ENCODE data around the gene SPTLC3. TPM values are rescaled to one million over a fixed set of nuclear protein-coding genes. Genes with fewer than 3 reads are reported as not detected.

Gene SPTLC3
- total and polyA plus RNA-seq, 9 donors = 1.4 to 6.2 (median 3.1) TPM

DNA sequence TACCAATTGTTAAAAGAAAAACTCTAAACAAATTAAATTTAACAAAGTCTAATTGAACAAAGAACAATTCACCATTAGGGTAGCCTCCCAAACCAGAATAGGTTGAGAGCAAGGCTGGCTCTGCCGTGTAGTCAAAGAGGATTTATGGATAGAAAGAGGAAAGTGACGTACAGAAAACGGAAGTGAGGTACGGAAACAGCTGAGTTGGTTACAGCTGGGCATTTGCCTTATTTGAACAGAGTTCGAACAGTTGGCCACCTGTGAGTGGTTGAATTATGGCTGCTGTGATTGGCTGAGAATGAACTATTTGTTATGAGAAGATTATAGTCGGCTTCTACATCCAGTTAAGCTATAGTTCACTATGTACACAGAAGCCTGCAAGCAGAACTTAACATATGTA lies 193.8 kb downstream of the SPTLC3 start:
- DNase-seq = no peak
- H3K4me1 ChIP-seq (ENCODE audit: control insufficient read depth, insufficient read depth, low read length) = no peaks in the 10 kb centered on the region

DNA sequence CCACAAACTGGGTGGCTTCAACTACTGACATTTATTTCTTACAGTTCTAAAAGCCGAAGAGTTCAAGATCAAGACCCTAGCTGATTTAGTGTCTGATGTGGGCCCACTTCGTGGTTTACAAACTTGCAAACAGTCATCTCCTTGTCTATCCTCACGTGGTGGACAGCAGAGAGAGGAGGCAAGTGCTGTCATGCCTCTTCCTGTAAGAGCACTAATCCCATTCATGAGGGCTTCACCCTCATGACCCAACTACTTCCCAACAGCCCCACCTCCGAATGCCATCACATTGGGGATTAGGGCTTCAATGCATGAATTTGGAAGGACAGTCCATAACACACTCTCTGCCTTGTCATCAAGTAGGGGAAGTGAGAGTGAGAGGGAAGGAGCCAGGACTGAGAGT lies 196.7 kb downstream of the SPTLC3 start:
- no peak overlapping the region for H3K4me3 ChIP-seq (ENCODE audit: low read length)
- DNase-seq = no peak
- H3K9me3 ChIP-seq (replicated peaks; ENCODE audit: control insufficient read depth, low read depth, low read length) = no peaks in the 10 kb centered on the region
- no peaks in the 10 kb centered on the region for H3K4me1 ChIP-seq (ENCODE audit: control insufficient read depth, insufficient read depth, low read length)
- no peak overlapping the region for H3K27ac ChIP-seq (ENCODE audit: low read length)
- no peaks in the 10 kb centered on the region for H3K27me3 ChIP-seq (ENCODE audit: control insufficient read depth, insufficient read depth, low read length)
- no peaks in the 10 kb centered on the region for H3K36me3 ChIP-seq (ENCODE audit: control insufficient read depth, insufficient read depth, low read length)
- WGBS (ENCODE audit: insufficient coverage) = no CpG with 5 or more reads among the region's 4 CpGs

More for the DNA sequence above, 193.8 kb downstream of the SPTLC3 start:
- H3K36me3 ChIP-seq (ENCODE audit: control insufficient read depth, insufficient read depth, low read length) = no peaks in the 10 kb centered on the region
- no peaks in the 10 kb centered on the region for H3K27me3 ChIP-seq (ENCODE audit: control insufficient read depth, insufficient read depth, low read length)
- WGBS (ENCODE audit: insufficient coverage) = 47% methylated on average over 5 of the region's 6 CpGs
- H3K4me3 ChIP-seq (ENCODE audit: low read length) = no peak overlapping the region
- H3K27ac ChIP-seq (ENCODE audit: low read length) = no peak overlapping the region
- H3K9me3 ChIP-seq (replicated peaks; ENCODE audit: control insufficient read depth, low read depth, low read length) = no peaks in the 10 kb centered on the region

DNA sequence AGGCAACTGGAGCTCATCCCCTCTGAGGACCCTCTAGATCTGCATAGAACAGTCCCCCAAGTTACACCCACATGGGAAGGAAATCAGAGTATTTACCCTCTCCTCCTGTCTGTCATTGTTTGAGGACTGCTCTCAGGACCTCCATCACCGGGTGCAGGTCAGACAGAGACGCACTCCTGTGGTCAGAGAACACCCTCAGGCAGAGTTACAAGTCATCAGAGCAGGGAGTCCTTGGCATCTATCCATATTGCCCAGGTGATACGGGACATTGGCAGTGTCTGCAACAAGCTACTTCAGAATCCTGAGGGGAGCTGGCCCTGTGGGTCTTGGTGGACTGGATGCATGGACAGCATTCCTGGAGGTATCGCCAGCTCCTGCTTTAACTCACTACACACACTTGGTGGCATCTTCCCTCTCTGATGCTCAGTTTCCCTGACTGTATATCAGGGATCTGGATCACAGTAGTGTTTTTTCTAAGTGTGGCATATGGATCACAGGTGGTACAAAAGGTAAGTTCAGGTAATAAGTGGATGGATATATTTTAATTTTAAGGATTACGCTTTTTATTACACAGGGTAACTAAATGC lies 197.2 kb downstream of the SPTLC3 start:
- WGBS (ENCODE audit: insufficient coverage) = 86% methylated on average over 3 of the region's 5 CpGs
- Histone ChIP-seq H3K9me3 (replicated peaks; ENCODE audit: control insufficient read depth, low read depth, low read length) (no peaks in the 10 kb centered on the region), H3K36me3 (ENCODE audit: control insufficient read depth, insufficient read depth, low read length) (no peaks in the 10 kb centered on the region), H3K4me3 (ENCODE audit: low read length) (no peak overlapping the region), H3K27me3 (ENCODE audit: control insufficient read depth, insufficient read depth, low read length) (no peaks in the 10 kb centered on the region), H3K27ac (ENCODE audit: low read length) (no peak overlapping the region), H3K4me1 (ENCODE audit: control insufficient read depth, insufficient read depth, low read length) (no peaks in the 10 kb centered on the region)
- DNase-seq = no peak

DNA sequence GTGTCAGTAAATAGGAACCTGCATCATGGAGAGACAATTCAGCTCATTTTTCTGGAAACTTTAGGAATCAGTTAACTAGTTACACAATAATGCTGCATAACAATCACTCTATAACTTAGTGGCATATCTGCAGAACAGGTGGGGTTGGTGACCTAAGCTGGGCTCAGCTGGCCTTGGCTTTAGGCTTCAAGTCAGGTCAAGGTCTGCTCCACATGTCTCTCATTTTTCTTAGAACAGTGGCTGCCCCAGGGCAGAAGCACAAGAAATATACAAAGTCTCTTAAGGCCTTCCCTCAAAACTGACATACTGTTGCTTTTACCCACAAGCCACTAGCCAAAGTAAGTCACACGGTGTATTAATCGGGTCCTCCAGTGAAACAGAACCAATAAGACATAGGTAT lies 198.2 kb downstream of the SPTLC3 start:
- no peaks in the 10 kb centered on the region for H3K36me3 ChIP-seq (ENCODE audit: control insufficient read depth, insufficient read depth, low read length)
- no peak overlapping the region for H3K4me3 ChIP-seq (ENCODE audit: low read length)
- H3K27me3 ChIP-seq (ENCODE audit: control insufficient read depth, insufficient read depth, low read length) = no peaks in the 10 kb centered on the region
- H3K9me3 ChIP-seq (replicated peaks; ENCODE audit: control insufficient read depth, low read depth, low read length) = no peaks in the 10 kb centered on the region
- H3K27ac ChIP-seq (ENCODE audit: low read length) = no peak overlapping the region
- no peak for DNase-seq
- WGBS (ENCODE audit: insufficient coverage) = no CpG with 5 or more reads among the region's 2 CpGs
- H3K4me1 ChIP-seq (ENCODE audit: control insufficient read depth, insufficient read depth, low read length) = no peaks in the 10 kb centered on the region

DNA sequence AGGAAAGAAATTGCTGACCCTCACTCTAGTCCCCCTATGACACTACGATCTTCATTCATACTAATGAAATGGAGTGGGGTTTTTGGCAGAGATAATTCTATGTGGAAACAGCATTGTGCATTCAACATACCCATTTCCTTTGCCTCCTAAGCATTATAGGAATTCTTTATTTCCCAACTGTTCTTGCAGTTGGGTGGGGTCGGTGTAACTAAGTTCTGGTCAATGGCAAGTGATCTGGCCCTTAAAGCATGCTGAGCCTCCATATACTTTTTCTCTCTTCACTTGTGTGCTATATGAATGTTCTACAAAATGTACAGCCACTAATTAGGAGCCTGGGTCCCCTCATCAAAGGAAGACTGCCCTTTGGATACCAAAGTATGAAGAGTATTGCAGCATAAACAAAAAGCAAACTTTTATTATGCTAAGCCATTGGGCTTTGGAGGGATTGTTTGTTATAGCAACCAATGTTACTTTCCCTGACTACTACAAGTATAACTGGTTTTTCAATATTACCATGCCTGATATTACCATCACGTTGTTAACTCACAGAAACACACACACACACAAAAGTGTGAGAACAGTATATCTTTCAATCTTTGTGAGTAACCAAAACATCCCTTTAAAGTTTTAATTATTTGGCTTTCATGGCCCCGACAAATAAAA lies 203.3 kb downstream of the SPTLC3 start:
- Histone ChIP-seq H3K4me1 (ENCODE audit: control insufficient read depth, insufficient read depth, low read length) (no peaks in the 10 kb centered on the region), H3K36me3 (ENCODE audit: control insufficient read depth, insufficient read depth, low read length) (no peaks in the 10 kb centered on the region), H3K27me3 (ENCODE audit: control insufficient read depth, insufficient read depth, low read length) (peaks cover 7% of the 10 kb centered on the region), H3K4me3 (ENCODE audit: low read length) (no peak overlapping the region), H3K9me3 (replicated peaks; ENCODE audit: control insufficient read depth, low read depth, low read length) (no peaks in the 10 kb centered on the region), H3K27ac (ENCODE audit: low read length) (no peak overlapping the region)
- DNase-seq = no peak
- WGBS (ENCODE audit: insufficient coverage) = no CpG with 5 or more reads among the region's 4 CpGs

DNA sequence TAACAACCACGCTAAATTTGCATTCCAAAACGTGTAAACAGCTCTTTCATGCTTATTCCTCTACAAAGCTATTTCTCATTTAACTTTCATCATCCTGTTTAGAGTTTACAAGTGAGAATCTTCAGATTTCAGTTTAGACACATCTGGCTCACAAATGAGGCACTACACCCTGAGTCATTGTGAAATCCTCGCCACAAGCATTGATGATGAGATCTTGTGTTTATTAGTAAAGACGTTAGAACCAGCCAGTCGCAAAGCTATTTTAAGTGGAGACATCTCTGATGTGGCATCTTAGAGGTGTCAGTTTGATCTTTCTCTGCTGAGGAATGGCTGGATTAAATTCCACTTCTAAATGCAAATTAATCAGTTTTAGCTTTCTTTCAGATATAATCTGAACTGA lies 204.0 kb downstream of the SPTLC3 start:
- H3K27ac ChIP-seq (ENCODE audit: low read length) = no peak overlapping the region
- H3K36me3 ChIP-seq (ENCODE audit: control insufficient read depth, insufficient read depth, low read length) = no peaks in the 10 kb centered on the region
- no peak overlapping the region for H3K4me3 ChIP-seq (ENCODE audit: low read length)
- H3K4me1 ChIP-seq (ENCODE audit: control insufficient read depth, insufficient read depth, low read length) = no peaks in the 10 kb centered on the region
- DNase-seq = no peak
- no CpG with 5 or more reads among the region's 5 CpGs for WGBS (ENCODE audit: insufficient coverage)
- no peaks in the 10 kb centered on the region for H3K9me3 ChIP-seq (replicated peaks; ENCODE audit: control insufficient read depth, low read depth, low read length)
- peaks cover 8% of the 10 kb centered on the region for H3K27me3 ChIP-seq (ENCODE audit: control insufficient read depth, insufficient read depth, low read length)

DNA sequence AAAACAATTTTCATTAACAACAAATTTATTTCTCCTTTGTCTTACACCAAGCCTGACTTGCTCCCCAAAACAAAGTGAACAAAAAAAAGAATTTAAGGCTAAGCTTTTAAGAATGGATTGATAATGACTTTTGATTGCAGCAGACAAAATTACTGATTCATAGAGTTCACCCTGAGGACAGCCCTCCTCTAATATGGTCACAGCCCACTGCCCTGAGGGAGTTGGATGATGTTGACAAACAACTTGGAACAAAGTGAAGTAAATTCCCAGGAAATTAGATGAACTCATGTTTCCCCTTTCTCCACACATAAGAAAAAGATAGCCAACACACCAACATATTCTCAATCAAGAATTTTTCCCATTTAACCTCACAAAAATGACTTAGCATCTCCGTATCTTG lies 204.6 kb downstream of the SPTLC3 start:
- Histone ChIP-seq H3K27ac (ENCODE audit: low read length) (no peak overlapping the region), H3K36me3 (ENCODE audit: control insufficient read depth, insufficient read depth, low read length) (no peaks in the 10 kb centered on the region), H3K4me3 (ENCODE audit: low read length) (no peak overlapping the region), H3K4me1 (ENCODE audit: control insufficient read depth, insufficient read depth, low read length) (no peaks in the 10 kb centered on the region), H3K27me3 (ENCODE audit: control insufficient read depth, insufficient read depth, low read length) (peaks cover 14% of the 10 kb centered on the region), H3K9me3 (replicated peaks; ENCODE audit: control insufficient read depth, low read depth, low read length) (no peaks in the 10 kb centered on the region)
- DNase-seq = no peak
- WGBS (ENCODE audit: insufficient coverage) = 87% methylated on average over 1 of the region's 1 CpG

DNA sequence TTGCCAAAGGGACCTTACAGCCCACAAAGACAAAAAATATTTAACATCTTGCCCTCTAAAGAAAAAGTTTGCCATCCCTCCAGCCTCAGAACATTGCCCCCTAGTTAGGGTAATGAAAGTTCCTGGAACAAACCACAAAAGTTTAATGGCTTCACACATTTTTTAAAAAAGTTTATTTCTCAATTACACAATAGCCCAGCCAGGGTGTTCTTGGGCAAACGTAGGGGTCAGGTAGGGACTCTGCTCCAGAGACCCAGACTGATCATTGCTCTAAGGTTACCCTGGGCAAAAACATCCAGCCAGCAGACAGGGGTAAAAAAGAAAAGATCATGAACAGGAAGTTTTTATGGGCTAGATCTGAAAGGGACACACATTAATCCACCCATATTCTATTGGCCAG lies 207.8 kb downstream of the SPTLC3 start:
- H3K27ac ChIP-seq (ENCODE audit: low read length) = no peak overlapping the region
- no peak overlapping the region for H3K4me3 ChIP-seq (ENCODE audit: low read length)
- no peaks in the 10 kb centered on the region for H3K36me3 ChIP-seq (ENCODE audit: control insufficient read depth, insufficient read depth, low read length)
- H3K9me3 ChIP-seq (replicated peaks; ENCODE audit: control insufficient read depth, low read depth, low read length) = no peaks in the 10 kb centered on the region
- WGBS (ENCODE audit: insufficient coverage) = no CpG with 5 or more reads among the region's 1 CpG
- peaks cover 13% of the 10 kb centered on the region for H3K4me1 ChIP-seq (ENCODE audit: control insufficient read depth, insufficient read depth, low read length)
- DNase-seq = no peak
- H3K27me3 ChIP-seq (ENCODE audit: control insufficient read depth, insufficient read depth, low read length) = peaks cover 41% of the 10 kb centered on the region

Other genes starting within 250 kb of the SPTLC3 start
- 1.4 TPM for gene ISM1, start 212.3 kb downstream of the SPTLC3 start, total RNA-seq
- 1 to 10 TPM in 7 of 8 donors, under 1 TPM in 1; 0.79 to 5.0 (median 1.4) TPM for gene ISM1, start 212.3 kb downstream of the SPTLC3 start, polyA plus RNA-seq (ENCODE audit: insufficient read depth in 1 of 8, insufficient read length in 8 of 8, low replicate concordance in 1 of 8)